IMR-90 (cell line): ENCODE results near the gene ABR. TPM values are rescaled to one million over a fixed set of nuclear protein-coding genes. Genes with fewer than 3 reads are reported as not detected.

Experiments
- ATAC-seq: fragments of 200-7000 bp; cut with Tn5 transposase; 2 replicates; pipeline ENCODE4 v1.9.1; 2020; ENCODE audit warnings: low read depth, mild to moderate bottlenecking, moderate library complexity
- BruUV-seq: library from RNA; stranded (reverse); fragments of 400-500 nt; replicated peaks from 2 replicates; lab custom pipeline; 2021; lab: Mats Ljungman, UMichigan
- CTCF ChIA-PET: fragments of 300-600 bp; formaldehyde crosslinking; extraction: SDS; loops from one replicate; lab custom pipeline; 2021; ENCODE audit warnings: antibody characterized with exemption; lab: Yijun Ruan, JAX
- POLR2A ChIA-PET: fragments of 300-600 bp; sonication (Branson Sonifier 250); formaldehyde crosslinking; loops from one replicate; lab custom pipeline; 2022; ENCODE audit warnings: antibody characterized with exemption; ENCODE audit not compliant: unreplicated experiment; lab: Charles Lee
- DNase-seq: peaks from one replicate; pipeline ENCODE4 v3.0.0; 2013
- H2AFZ ChIP-seq: replicated peaks from 2 replicates; pipeline ENCODE3; 2013; ENCODE audit warnings: low read length, mild to moderate bottlenecking; ENCODE audit not compliant: poor library complexity
- H2AK5ac ChIP-seq: 2 replicates; pipeline ENCODE4 v1.6.1; 2013; ENCODE audit warnings: low read depth, low read length, inconsistent platforms
- H2AK9ac ChIP-seq: replicated peaks from 2 replicates; pipeline ENCODE3; 2013; ENCODE audit warnings: mild to moderate bottlenecking, low read depth, low read length, moderate library complexity; ENCODE audit not compliant: poor library complexity
- H2BK120ac ChIP-seq: 2 replicates; pipeline ENCODE4 v1.6.1; 2013; ENCODE audit warnings: low read depth, low read length, inconsistent platforms
- H2BK15ac ChIP-seq: 3 replicates; pipeline ENCODE4 v1.6.1; 2013; ENCODE audit warnings: low read depth, low read length, inconsistent platforms
- H2BK20ac ChIP-seq: 2 replicates; pipeline ENCODE4 v1.6.1; 2013; ENCODE audit warnings: low read depth, mild to moderate bottlenecking, inconsistent platforms, low read length, moderate library complexity
- H2BK5ac ChIP-seq: 2 replicates; pipeline ENCODE4 v1.6.1; 2013; ENCODE audit warnings: mild to moderate bottlenecking, low read depth, low read length, inconsistent platforms; ENCODE audit not compliant: poor library complexity, severe bottlenecking
- H3K14ac ChIP-seq: replicated peaks from 2 replicates; pipeline ENCODE4 v1.6.1; 2013; ENCODE audit warnings: low read depth, low read length, inconsistent platforms
- H3K18ac ChIP-seq: 2 replicates; pipeline ENCODE4 v1.6.1; 2013; ENCODE audit warnings: low read depth, low read length, control low read depth
- H3K23ac ChIP-seq: 2 replicates; pipeline ENCODE4 v1.6.1; 2013; ENCODE audit warnings: low read depth, low read length, inconsistent platforms
- H3K27ac ChIP-seq: 2 replicates; pipeline ENCODE4 v1.5.1; 2013; ENCODE audit warnings: mild to moderate bottlenecking, control low read depth, low read length; ENCODE audit not compliant: insufficient read depth
- H3K27me3 ChIP-seq: 2 replicates; pipeline ENCODE4 v1.6.1; 2013; ENCODE audit warnings: low read length; ENCODE audit not compliant: control insufficient read depth, insufficient read depth
- H3K36me3 ChIP-seq: 2 replicates; pipeline ENCODE4 v1.6.1; 2013; ENCODE audit warnings: low read length, mixed read lengths; ENCODE audit not compliant: control insufficient read depth, insufficient read depth
- H3K4ac ChIP-seq: 2 replicates; pipeline ENCODE4 v1.6.1; 2013; ENCODE audit warnings: low read depth, low read length, inconsistent platforms
- H3K4me1 ChIP-seq: 2 replicates; pipeline ENCODE4 v1.6.1; 2013; ENCODE audit warnings: low read length, mixed read lengths; ENCODE audit not compliant: control insufficient read depth, insufficient read depth
- H3K4me2 ChIP-seq: 2 replicates; pipeline ENCODE4 v1.6.1; 2013; ENCODE audit warnings: low read depth, mild to moderate bottlenecking, control low read depth, low read length, moderate library complexity
- H3K4me3 ChIP-seq: 2 replicates; pipeline ENCODE4 v1.5.1; 2013; ENCODE audit warnings: low read depth, mild to moderate bottlenecking, control low read depth, low read length, moderate library complexity; ENCODE audit not compliant: insufficient read depth
- H3K56ac ChIP-seq: 2 replicates; pipeline ENCODE4 v1.6.1; 2013; ENCODE audit warnings: low read length, inconsistent platforms; ENCODE audit not compliant: insufficient read depth; ENCODE audit errors: extremely low read depth
- H3K79me1 ChIP-seq, 2 experiments: 2 replicates each; pipeline ENCODE4 v1.6.1; 2013; ENCODE audit warnings: low read length in 2 of 2, inconsistent platforms in 1 of 2, low read depth in 1 of 2
- H3K9ac ChIP-seq: 2 replicates; pipeline ENCODE4 v1.6.1; 2013; ENCODE audit warnings: low read depth, low read length, control low read depth
- H3K9me1 ChIP-seq: 2 replicates; pipeline ENCODE4 v1.6.1; 2013; ENCODE audit warnings: low read length, inconsistent platforms; ENCODE audit not compliant: insufficient read depth
- H3K9me3 ChIP-seq: 2 replicates; pipeline ENCODE4 v1.6.1; 2013; ENCODE audit warnings: low read length; ENCODE audit not compliant: control insufficient read depth, insufficient read depth
- H4K20me1 ChIP-seq: 2 replicates; pipeline ENCODE4 v1.6.1; 2013; ENCODE audit warnings: low read length, inconsistent platforms; ENCODE audit not compliant: insufficient read depth
- H4K5ac ChIP-seq: 2 replicates; pipeline ENCODE4 v1.6.1; 2013; ENCODE audit warnings: mild to moderate bottlenecking, low read depth, low read length, control low read depth
- H4K8ac ChIP-seq, 2 experiments: 2 replicates each; pipeline ENCODE4 v1.6.1; 2013; ENCODE audit warnings: low read depth in 2 of 2, low read length in 2 of 2, control low read depth in 1 of 2, inconsistent platforms in 1 of 2
- H4K91ac ChIP-seq: 2 replicates; pipeline ENCODE4 v1.6.1; 2013; ENCODE audit warnings: low read depth, low read length, inconsistent platforms; ENCODE audit not compliant: insufficient read depth
- BHLHE40 ChIP-seq: fragments of 150-350 bp; IDR thresholded peaks from 2 replicates; pipeline ENCODE4 v1.6.1; 2016; ENCODE audit warnings: mild to moderate bottlenecking, low read depth, low read length
- CEBPB ChIP-seq: IDR thresholded peaks from 2 replicates; pipeline ENCODE4 v1.6.1; 2012; ENCODE audit warnings: low read depth, low read length, improper control_type of control experiment
- CHD1 ChIP-seq: IDR thresholded peaks from 2 replicates; pipeline ENCODE4 v1.6.1; 2012; ENCODE audit warnings: low read depth, low read length, improper control_type of control experiment
- FOS ChIP-seq: fragments of 150-350 bp; IDR thresholded peaks from 2 replicates; pipeline ENCODE4 v1.6.1; 2016; ENCODE audit warnings: low read depth, low read length
- MAZ ChIP-seq: IDR thresholded peaks from 2 replicates; pipeline ENCODE4 v1.6.1; 2012; ENCODE audit warnings: low read depth, mild to moderate bottlenecking, low read length, improper control_type of control experiment, moderate library complexity, borderline replicate concordance
- MXI1 ChIP-seq: IDR thresholded peaks from 2 replicates; pipeline ENCODE4 v1.6.1; 2012; ENCODE audit warnings: low read depth, mild to moderate bottlenecking, low read length, moderate library complexity, borderline replicate concordance
- NFE2L2 ChIP-seq: fragments of 150-350 bp; IDR thresholded peaks from 2 replicates; pipeline ENCODE4 v1.6.1; 2016; ENCODE audit warnings: low read depth, mild to moderate bottlenecking, low read length
- POLR2A ChIP-seq: IDR thresholded peaks from 2 replicates; pipeline ENCODE4 v1.6.1; 2012; ENCODE audit warnings: mild to moderate bottlenecking, low read depth, low read length
- RAD21 ChIP-seq: IDR thresholded peaks from 2 replicates; pipeline ENCODE4 v1.6.1; 2012; ENCODE audit warnings: low read length, improper control_type of control experiment
- SMC3 ChIP-seq: fragments of 150-350 bp; IDR thresholded peaks from 2 replicates; pipeline ENCODE4 v1.6.1; 2016; ENCODE audit warnings: low read depth, mild to moderate bottlenecking, antibody characterized with exemption, low read length, moderate library complexity
- WGBS, 2 experiments: methylation state at CpG; one replicate each; pipeline versions ENCODE4 v1.1.5 to v1.1.7; 2013; ENCODE audit warnings: missing lambda C conversion rate in 2 of 2; ENCODE audit not compliant: insufficient read length in 1 of 2; ENCODE audit errors: extremely low coverage in 2 of 2; 5-methylcytosine and 5-hydroxymethylcytosine counted together
- dilution Hi-C: fragments of 300-500 bp; cut with HindIII; formaldehyde crosslinking; loops from one replicate; pipeline ENCODE4 v1.14.3; 2018; ENCODE audit warnings: low sequenced_read_pairs; ENCODE audit not compliant: unreplicated experiment
- in situ Hi-C: fragments of 300-500 bp; cut with MboI; formaldehyde crosslinking; loops from 3 replicates; pipeline ENCODE4 v1.14.3; 2019; ENCODE audit warnings: low sequenced_read_pairs, inconsistent platforms, mixed read lengths
- intact Hi-C: fragments of 100-400 bp; cut with micrococcal nuclease; formaldehyde crosslinking; loops from 2 replicates; pipeline ENCODE4 v1.10.0; 2022
- polyA plus RNA-seq, 3 experiments: library from polyadenylated mRNA; depleted of rRNA; stranded (reverse); fragments of >200 nt; gene quantifications; 2 replicates each; pipeline ENCODE4 v1.2.3, GENCODE V29; 2012; ENCODE audit warnings: low replicate concordance in 1 of 3
- total RNA-seq: library from RNA; depleted of rRNA; stranded (reverse); fragments of >200 nt; gene quantifications from 2 replicates; pipeline ENCODE4 v1.2.3, GENCODE V29; 2012
- TF ChIP-seq, protein P1 (sequence below): conservative IDR thresholded peaks from 2 replicates; pipeline ENCODE4 v1.5.1; 2012; ENCODE audit warnings: mild to moderate bottlenecking, low read depth, low read length, improper control_type of control experiment
- TF ChIP-seq, protein P2 (sequence below): fragments of 150-350 bp; IDR thresholded peaks from 2 replicates; pipeline ENCODE4 v1.6.1; 2017; ENCODE audit warnings: mild to moderate bottlenecking, antibody characterized with exemption, low read length, low read depth
- TF ChIP-seq, protein P3 (sequence below): fragments of 150-350 bp; IDR thresholded peaks from 2 replicates; pipeline ENCODE4 v1.6.1; 2016; ENCODE audit warnings: low read depth, mild to moderate bottlenecking, low read length, moderate library complexity, borderline replicate concordance

Gene ABR
- total and polyA plus RNA-seq, 2 of the 4 experiments (the other 2 are of a cell fraction), result 28.3 to 79.7 TPM

DNA sequence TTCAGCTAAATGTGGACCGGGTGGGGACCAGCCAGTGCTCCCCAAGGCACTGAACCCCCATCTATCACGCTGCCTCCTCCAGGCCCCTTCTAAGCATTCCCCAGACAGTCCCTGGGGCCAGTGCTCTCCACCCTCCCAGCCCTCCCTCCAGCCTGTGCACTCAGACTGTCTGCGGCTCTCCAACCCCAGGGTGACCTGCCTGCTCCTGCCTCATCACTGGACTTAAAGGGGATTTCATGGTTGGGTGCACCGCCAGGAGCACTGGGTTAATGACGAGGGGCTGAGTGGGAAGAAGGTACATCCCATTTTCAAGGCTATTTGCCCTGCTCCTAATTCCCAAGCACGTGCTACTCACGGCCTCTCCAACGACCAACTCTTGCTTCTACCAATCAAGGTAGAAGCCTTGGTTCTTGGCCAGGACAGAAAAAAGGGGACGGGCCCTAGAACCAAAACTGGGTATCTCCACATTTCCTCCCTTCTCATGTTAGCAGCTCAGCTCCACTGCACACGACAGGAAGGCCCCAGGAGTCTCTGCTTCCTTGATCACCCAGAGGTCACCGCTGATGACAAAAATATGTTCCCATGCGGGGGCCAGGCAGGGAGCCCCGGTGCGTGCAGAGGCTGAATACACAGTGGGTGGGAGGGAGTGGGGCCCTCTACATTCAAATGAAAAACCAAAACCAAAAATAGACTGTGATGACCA, 3.5 kb upstream of the ABR start:
- Histone ChIP-seq H2AK5ac (no peak overlapping the region), H2BK20ac (no peak overlapping the region), H3K9me3 (no peaks in the 10 kb centered on the region), H3K4me2 (no peak overlapping the region), H3K4me1 (peaks cover 14% of the 10 kb centered on the region), H3K18ac (no peak overlapping the region), H4K8ac (no peak overlapping the region), H3K56ac (no peak overlapping the region), H2BK5ac (no peak overlapping the region), H2AFZ (peak overlapping the region; percentile 46), H2BK15ac (peak overlapping the region; percentile 1; the same call in 1 of the 3 replicates), H4K5ac (no peak overlapping the region), H2BK120ac (no peak overlapping the region), H3K9me1 (peaks cover 4% of the 10 kb centered on the region), H4K20me1 (peaks cover 4% of the 10 kb centered on the region), H3K79me1 (peaks cover 3 to 8% of the 10 kb centered on the region in 2 experiments; a peak in 3 of 4 replicates), H3K23ac (no peak overlapping the region), H4K91ac (no peak overlapping the region), H2AK9ac (peak overlapping the region; percentile 75), H3K9ac (no peak overlapping the region), H3K36me3 (no peaks in the 10 kb centered on the region), H3K4me3 (no peak overlapping the region), H3K27me3 (no peaks in the 10 kb centered on the region), H3K27ac (no peak overlapping the region), H3K4ac (no peak overlapping the region), H3K14ac (no peak overlapping the region)
- BruUV-seq, result no TSS peak
- WGBS, 2 experiments, result 85% methylated on average over 2 of the region's 14 CpGs; no CpG with 5 or more reads in 1 of the 2 experiments
- dilution Hi-C loops (no loop called here), intact Hi-C loops (no loop called here), in situ Hi-C loops (no loop called here)
- TF ChIP-seq POLR2A (no peak), FOS (no peak), CEBPB (no peak), MXI1 (no peak), BHLHE40 (no peak), MAZ (no peak), NFE2L2 (no peak), CHD1 (no peak), SMC3 (no peak), RAD21 (no peak)
- TF ChIP-seq, protein P1, sequence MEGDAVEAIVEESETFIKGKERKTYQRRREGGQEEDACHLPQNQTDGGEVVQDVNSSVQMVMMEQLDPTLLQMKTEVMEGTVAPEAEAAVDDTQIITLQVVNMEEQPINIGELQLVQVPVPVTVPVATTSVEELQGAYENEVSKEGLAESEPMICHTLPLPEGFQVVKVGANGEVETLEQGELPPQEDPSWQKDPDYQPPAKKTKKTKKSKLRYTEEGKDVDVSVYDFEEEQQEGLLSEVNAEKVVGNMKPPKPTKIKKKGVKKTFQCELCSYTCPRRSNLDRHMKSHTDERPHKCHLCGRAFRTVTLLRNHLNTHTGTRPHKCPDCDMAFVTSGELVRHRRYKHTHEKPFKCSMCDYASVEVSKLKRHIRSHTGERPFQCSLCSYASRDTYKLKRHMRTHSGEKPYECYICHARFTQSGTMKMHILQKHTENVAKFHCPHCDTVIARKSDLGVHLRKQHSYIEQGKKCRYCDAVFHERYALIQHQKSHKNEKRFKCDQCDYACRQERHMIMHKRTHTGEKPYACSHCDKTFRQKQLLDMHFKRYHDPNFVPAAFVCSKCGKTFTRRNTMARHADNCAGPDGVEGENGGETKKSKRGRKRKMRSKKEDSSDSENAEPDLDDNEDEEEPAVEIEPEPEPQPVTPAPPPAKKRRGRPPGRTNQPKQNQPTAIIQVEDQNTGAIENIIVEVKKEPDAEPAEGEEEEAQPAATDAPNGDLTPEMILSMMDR, result no peak
- TF ChIP-seq, protein P2, sequence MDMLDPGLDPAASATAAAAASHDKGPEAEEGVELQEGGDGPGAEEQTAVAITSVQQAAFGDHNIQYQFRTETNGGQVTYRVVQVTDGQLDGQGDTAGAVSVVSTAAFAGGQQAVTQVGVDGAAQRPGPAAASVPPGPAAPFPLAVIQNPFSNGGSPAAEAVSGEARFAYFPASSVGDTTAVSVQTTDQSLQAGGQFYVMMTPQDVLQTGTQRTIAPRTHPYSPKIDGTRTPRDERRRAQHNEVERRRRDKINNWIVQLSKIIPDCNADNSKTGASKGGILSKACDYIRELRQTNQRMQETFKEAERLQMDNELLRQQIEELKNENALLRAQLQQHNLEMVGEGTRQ, result no peak
- TF ChIP-seq, protein P3, sequence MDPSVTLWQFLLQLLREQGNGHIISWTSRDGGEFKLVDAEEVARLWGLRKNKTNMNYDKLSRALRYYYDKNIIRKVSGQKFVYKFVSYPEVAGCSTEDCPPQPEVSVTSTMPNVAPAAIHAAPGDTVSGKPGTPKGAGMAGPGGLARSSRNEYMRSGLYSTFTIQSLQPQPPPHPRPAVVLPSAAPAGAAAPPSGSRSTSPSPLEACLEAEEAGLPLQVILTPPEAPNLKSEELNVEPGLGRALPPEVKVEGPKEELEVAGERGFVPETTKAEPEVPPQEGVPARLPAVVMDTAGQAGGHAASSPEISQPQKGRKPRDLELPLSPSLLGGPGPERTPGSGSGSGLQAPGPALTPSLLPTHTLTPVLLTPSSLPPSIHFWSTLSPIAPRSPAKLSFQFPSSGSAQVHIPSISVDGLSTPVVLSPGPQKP, result no peak
- DNase-seq, result no peak
- CTCF ChIA-PET, result no interaction called here
- POLR2A ChIA-PET, result no interaction called here
- ATAC-seq, result no peak
